ENCODE results near the gene DLAT.
A peak's percentile ranks its signal among the peaks of the same experiment; 100 is the strongest.
"Not testable (repeated sequence)": the region's sequence is repeated elsewhere in the genome, so short reads cannot be mapped to it uniquely, and the experiment has no call there.

Gene DLAT

GRCh38 chr11:112062923-112063322 is 37.7 kb downstream of the DLAT start:
- H3K4me3 ChIP-seq (ENCODE audit: low read depth in 1 of 5, low read length in 5 of 5) = no peak overlapping the region
- H3K4me1 ChIP-seq (ENCODE audit: control insufficient read depth in 5 of 5, insufficient read depth in 5 of 5, low read length in 5 of 5) = no peaks in the 10 kb centered on the region
- no peak overlapping the region for H3K27ac ChIP-seq (ENCODE audit: low read depth, low read length)
- H3K27me3 ChIP-seq (ENCODE audit: control insufficient read depth in 5 of 5, insufficient read depth in 4 of 5, low read length in 5 of 5) = no peaks in the 10 kb centered on the region
- H3K9ac ChIP-seq (ENCODE audit: low read length in 5 of 5) = no peak overlapping the region
- peaks cover 26 to 47% (median 40%) of the 10 kb centered on the region in 5 donors for H3K36me3 ChIP-seq (ENCODE audit: control insufficient read depth in 5 of 5, insufficient read depth in 5 of 5, low read length in 5 of 5)
- no peaks in the 10 kb centered on the region for H3K9me3 ChIP-seq (ENCODE audit: control insufficient read depth in 5 of 5, low read length in 5 of 5)

- Histone ChIP-seq H3K27ac (ENCODE audit: low read depth, low read length) (peak within 1 kb of the TSS; percentile 91), H3K27me3 (ENCODE audit: control insufficient read depth in 5 of 5, insufficient read depth in 4 of 5, low read length in 5 of 5) (no peaks in the 10 kb centered on the region), H3K9me3 (ENCODE audit: control insufficient read depth in 5 of 5, low read length in 5 of 5) (no peaks in the 10 kb centered on the region), H3K36me3 (ENCODE audit: control insufficient read depth in 5 of 5, insufficient read depth in 5 of 5, low read length in 5 of 5) (peaks cover 18 to 26% (median 21%) of the 10 kb centered on the region in 5 donors), H3K4me1 (ENCODE audit: control insufficient read depth in 5 of 5, insufficient read depth in 5 of 5, low read length in 5 of 5) (peaks cover 8 to 18% (median 17%) of the 10 kb centered on the region in 5 donors), H3K4me3 (ENCODE audit: low read depth in 1 of 5, low read length in 5 of 5) (peak within 1 kb of the TSS; percentile 83 to 95 (median 93)), H3K9ac (ENCODE audit: low read length in 5 of 5) (peak within 1 kb of the TSS; percentile 90 to 99 (median 96))
These were observed 49.0 kb downstream of the DLAT start, which contains the start of the genes NKAPD1 and PIH1D2 for GRCh38 chr11:112073941-112074811. NKAPD1 (plus strand) TSS chr11:112074299; CDS start chr11:112075575, 1,276 bp downstream. PIH1D2 (minus strand) TSS chr11:112074017; CDS start chr11:112073174, 843 bp downstream.

GRCh38 chr11:112082729-112083128 is 57.5 kb downstream of the DLAT start:
- Histone ChIP-seq H3K36me3 (ENCODE audit: control insufficient read depth in 5 of 5, insufficient read depth in 5 of 5, low read length in 5 of 5) (peaks cover 49 to 69% (median 55%) of the 10 kb centered on the region in 5 donors), H3K9ac (ENCODE audit: low read length in 5 of 5) (no peak overlapping the region), H3K27me3 (ENCODE audit: control insufficient read depth in 5 of 5, insufficient read depth in 4 of 5, low read length in 5 of 5) (no peaks in the 10 kb centered on the region), H3K27ac (ENCODE audit: low read depth, low read length) (no peak overlapping the region), H3K9me3 (ENCODE audit: control insufficient read depth in 5 of 5, low read length in 5 of 5) (no peaks in the 10 kb centered on the region), H3K4me3 (ENCODE audit: low read depth in 1 of 5, low read length in 5 of 5) (no peak overlapping the region), H3K4me1 (ENCODE audit: control insufficient read depth in 5 of 5, insufficient read depth in 5 of 5, low read length in 5 of 5) (peaks cover 0 to 22% (median 18%) of the 10 kb centered on the region in 5 donors)

GRCh38 chr11:112085822-112086421 is 60.7 kb downstream of the DLAT start:
- Histone ChIP-seq H3K4me1 (ENCODE audit: control insufficient read depth in 5 of 5, insufficient read depth in 5 of 5, low read length in 5 of 5) (peaks cover 2 to 40% (median 32%) of the 10 kb centered on the region in 5 donors), H3K9me3 (ENCODE audit: control insufficient read depth in 5 of 5, low read length in 5 of 5) (no peaks in the 10 kb centered on the region), H3K9ac (ENCODE audit: low read length in 5 of 5) (peak overlapping the region; percentile 72 to 89 (median 86)), H3K4me3 (ENCODE audit: low read depth in 1 of 5, low read length in 5 of 5) (peak overlapping the region; percentile 91 to 98 (median 97)), H3K36me3 (ENCODE audit: control insufficient read depth in 5 of 5, insufficient read depth in 5 of 5, low read length in 5 of 5) (peaks cover 43 to 63% (median 51%) of the 10 kb centered on the region in 5 donors), H3K27me3 (ENCODE audit: control insufficient read depth in 5 of 5, insufficient read depth in 4 of 5, low read length in 5 of 5) (no peaks in the 10 kb centered on the region), H3K27ac (ENCODE audit: low read depth, low read length) (peak overlapping the region; percentile 63)

- H3K4me3 ChIP-seq (ENCODE audit: low read depth in 1 of 5, low read length in 5 of 5) = peak within 1 kb of the TSS; percentile 91 to 98 (median 97)
- H3K27me3 ChIP-seq (ENCODE audit: control insufficient read depth in 5 of 5, insufficient read depth in 4 of 5, low read length in 5 of 5) = no peaks in the 10 kb centered on the region
- no peaks in the 10 kb centered on the region for H3K9me3 ChIP-seq (ENCODE audit: control insufficient read depth in 5 of 5, low read length in 5 of 5)
- peaks cover 2 to 40% (median 32%) of the 10 kb centered on the region in 5 donors for H3K4me1 ChIP-seq (ENCODE audit: control insufficient read depth in 5 of 5, insufficient read depth in 5 of 5, low read length in 5 of 5)
- H3K36me3 ChIP-seq (ENCODE audit: control insufficient read depth in 5 of 5, insufficient read depth in 5 of 5, low read length in 5 of 5) = peaks cover 48 to 67% (median 56%) of the 10 kb centered on the region in 5 donors
- peak within 1 kb of the TSS; percentile 72 to 91 (median 86) for H3K9ac ChIP-seq (ENCODE audit: low read length in 5 of 5)
- peak within 1 kb of the TSS; percentile 63 for H3K27ac ChIP-seq (ENCODE audit: low read depth, low read length)
These were observed 61.4 kb downstream of the DLAT start, which contains the start of the genes SDHD and TIMM8B for GRCh38 chr11:112086422-112087191. SDHD (plus strand) TSS chr11:112086873; CDS start chr11:112086908, 35 bp downstream. TIMM8B (minus strand) TSS chr11:112086756; CDS start chr11:112086723, 33 bp downstream.

- Histone ChIP-seq H3K9ac (ENCODE audit: low read length in 5 of 5) (peak overlapping the region; percentile 72 to 91 (median 86)), H3K27ac (ENCODE audit: low read depth, low read length) (peak overlapping the region; percentile 54), H3K4me3 (ENCODE audit: low read depth in 1 of 5, low read length in 5 of 5) (peak overlapping the region; percentile 91 to 98 (median 97)), H3K9me3 (ENCODE audit: control insufficient read depth in 5 of 5, low read length in 5 of 5) (no peaks in the 10 kb centered on the region), H3K36me3 (ENCODE audit: control insufficient read depth in 5 of 5, insufficient read depth in 5 of 5, low read length in 5 of 5) (peaks cover 45 to 68% (median 56%) of the 10 kb centered on the region in 5 donors), H3K27me3 (ENCODE audit: control insufficient read depth in 5 of 5, insufficient read depth in 4 of 5, low read length in 5 of 5) (no peaks in the 10 kb centered on the region), H3K4me1 (ENCODE audit: control insufficient read depth in 5 of 5, insufficient read depth in 5 of 5, low read length in 5 of 5) (peaks cover 2 to 40% (median 32%) of the 10 kb centered on the region in 5 donors)
These were observed 62.0 kb downstream of the DLAT start for GRCh38 chr11:112087212-112087611.

- not testable (repeated sequence) for H3K27ac ChIP-seq (ENCODE audit: low read depth, low read length); H3K9me3 ChIP-seq (ENCODE audit: control insufficient read depth in 5 of 5, low read length in 5 of 5); H3K4me3 ChIP-seq (ENCODE audit: low read depth in 1 of 5, low read length in 5 of 5); H3K4me1 ChIP-seq (ENCODE audit: control insufficient read depth in 5 of 5, insufficient read depth in 5 of 5, low read length in 5 of 5); H3K27me3 ChIP-seq (ENCODE audit: control insufficient read depth in 5 of 5, insufficient read depth in 4 of 5, low read length in 5 of 5); H3K9ac ChIP-seq (ENCODE audit: low read length in 5 of 5)
- peaks cover 33 to 62% (median 56%) of the 10 kb centered on the region in 5 donors for H3K36me3 ChIP-seq (ENCODE audit: control insufficient read depth in 5 of 5, insufficient read depth in 5 of 5, low read length in 5 of 5)
These were observed 70.1 kb downstream of the DLAT start for GRCh38 chr11:112095302-112095701.

- Histone ChIP-seq H3K27me3 (ENCODE audit: control insufficient read depth in 5 of 5, insufficient read depth in 4 of 5, low read length in 5 of 5) (no peaks in the 10 kb centered on the region), H3K4me3 (ENCODE audit: low read depth in 1 of 5, low read length in 5 of 5) (no peak overlapping the region), H3K9ac (ENCODE audit: low read length in 5 of 5) (no peak overlapping the region), H3K4me1 (ENCODE audit: control insufficient read depth in 5 of 5, insufficient read depth in 5 of 5, low read length in 5 of 5) (no peaks in the 10 kb centered on the region), H3K27ac (ENCODE audit: low read depth, low read length) (no peak overlapping the region), H3K36me3 (ENCODE audit: control insufficient read depth in 5 of 5, insufficient read depth in 5 of 5, low read length in 5 of 5) (peaks cover 28 to 53% (median 48%) of the 10 kb centered on the region in 5 donors), H3K9me3 (ENCODE audit: control insufficient read depth in 5 of 5, low read length in 5 of 5) (no peaks in the 10 kb centered on the region)
These were observed 71.0 kb downstream of the DLAT start for GRCh38 chr11:112096194-112096593.

- Histone ChIP-seq H3K9me3 (ENCODE audit: control insufficient read depth in 5 of 5, low read length in 5 of 5) (no peaks in the 10 kb centered on the region), H3K36me3 (ENCODE audit: control insufficient read depth in 5 of 5, insufficient read depth in 5 of 5, low read length in 5 of 5) (peaks cover 18 to 35% (median 32%) of the 10 kb centered on the region in 5 donors), H3K4me3 (ENCODE audit: low read depth in 1 of 5, low read length in 5 of 5) (no peak overlapping the region), H3K4me1 (ENCODE audit: control insufficient read depth in 5 of 5, insufficient read depth in 5 of 5, low read length in 5 of 5) (no peaks in the 10 kb centered on the region), H3K9ac (ENCODE audit: low read length in 5 of 5) (no peak overlapping the region), H3K27ac (ENCODE audit: low read depth, low read length) (no peak overlapping the region), H3K27me3 (ENCODE audit: control insufficient read depth in 5 of 5, insufficient read depth in 4 of 5, low read length in 5 of 5) (no peaks in the 10 kb centered on the region)
These were observed 72.7 kb downstream of the DLAT start for GRCh38 chr11:112097734-112098528.

All from subcutaneous abdominal adipose tissue (tissue), 5 donors.